ENCODE data around the gene SLC4A8. TPM values are rescaled to one million over a fixed set of nuclear protein-coding genes. Genes with fewer than 3 reads are reported as not detected.

Gene SLC4A8
- total RNA-seq, 1 experiment from 2014 or later: 4.2 TPM

- H4K20me1 ChIP-seq (ENCODE audit: low read length): no peaks in the 10 kb centered on the region
- no peak overlapping the region for H2AFZ ChIP-seq (ENCODE audit: low read length)
- DNase-seq (no peak), ATAC-seq (no peak)
- no TSS peak for BruUV-seq (replicated peaks)
- ChIA-PET CTCF (no interaction called here), POLR2A (ENCODE audit: unreplicated experiment) (no interaction called here)
- TF ChIP-seq CTCF (conservative IDR thresholded peaks at IDR 0.05; ENCODE audit: low read depth, low read length) (no peak), EZH2 (IDR thresholded peaks at IDR 0.05; ENCODE audit: low read length, unreplicated experiment) (no peak)
- intact Hi-C loops (cut with micrococcal nuclease): no loop called here
- no peaks in the 10 kb centered on the region for H3K27me3 ChIP-seq (ENCODE audit: low read length)
- no peaks in the 10 kb centered on the region for H3K9me3 ChIP-seq (ENCODE audit: low read length)
- H3K27ac ChIP-seq (ENCODE audit: low read length): no peak overlapping the region
- no peak overlapping the region for H3K4me2 ChIP-seq (ENCODE audit: low read length)
- H3K4me3 ChIP-seq (ENCODE audit: low read length): no peak overlapping the region
- no peaks in the 10 kb centered on the region for H3F3A ChIP-seq (ENCODE audit: low read length, unreplicated experiment)
- peaks cover 18% of the 10 kb centered on the region for H3K4me1 ChIP-seq (ENCODE audit: insufficient read depth, low read length)
- H3K9me2 ChIP-seq (replicated peaks; ENCODE audit: low read length): no peaks in the 10 kb centered on the region
- no peaks in the 10 kb centered on the region for H3K79me2 ChIP-seq (ENCODE audit: low read length)
- H3K36me3 ChIP-seq (ENCODE audit: low read depth, low read length): no peaks in the 10 kb centered on the region
- H3K9ac ChIP-seq (ENCODE audit: low read length): no peak overlapping the region
Measured at GRCh38 chr12:51409846-51410245, 14.8 kb upstream of the SLC4A8 start.

DNA sequence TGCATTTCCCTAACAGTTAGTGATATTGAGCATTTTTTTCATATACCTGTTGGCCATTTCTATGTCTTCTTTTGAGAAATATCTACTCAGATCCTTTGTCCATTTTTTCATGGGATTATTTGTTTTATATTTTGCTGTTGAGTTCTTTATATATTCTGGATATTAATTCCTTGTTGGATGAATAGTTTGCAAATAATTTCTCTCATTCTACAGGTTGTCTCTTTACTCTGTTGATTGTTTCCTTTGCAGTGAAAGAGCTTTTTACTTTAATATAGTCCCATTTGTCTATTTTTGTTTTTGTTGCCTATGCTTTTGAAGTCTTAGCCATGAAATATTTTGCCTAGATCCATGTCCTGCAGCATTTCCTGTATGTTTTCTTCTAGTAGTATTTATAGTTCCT is 11.5 kb upstream of the SLC4A8 start:
- H4K20me1 ChIP-seq (ENCODE audit: low read length): no peaks in the 10 kb centered on the region
- no peak overlapping the region for H3K4me3 ChIP-seq (ENCODE audit: low read length)
- no peaks in the 10 kb centered on the region for H3K36me3 ChIP-seq (ENCODE audit: low read depth, low read length)
- POLR2A ChIA-PET (ENCODE audit: unreplicated experiment): no interaction called here
- H3K9me3 ChIP-seq (ENCODE audit: low read length): no peaks in the 10 kb centered on the region
- CTCF ChIA-PET: no interaction called here
- no peak for TF ChIP-seq CTCF (conservative IDR thresholded peaks at IDR 0.05; ENCODE audit: low read depth, low read length)
- TF ChIP-seq EZH2 (IDR thresholded peaks at IDR 0.05; ENCODE audit: low read length, unreplicated experiment): no peak
- TF ChIP-seq EZH2phosphoT487 (IDR thresholded peaks at IDR 0.05; ENCODE audit: borderline replicate concordance, low read length): no peak
- intact Hi-C loops (cut with micrococcal nuclease): no loop called here
- no peaks in the 10 kb centered on the region for H3F3A ChIP-seq (ENCODE audit: low read length, unreplicated experiment)
- H3K27ac ChIP-seq (ENCODE audit: low read length): no peak overlapping the region
- ATAC-seq (peak; percentile 35; the same call in 1 of the 2 replicates), DNase-seq (no peak)
- peaks cover 21% of the 10 kb centered on the region for H3K4me1 ChIP-seq (ENCODE audit: insufficient read depth, low read length)
- no peaks in the 10 kb centered on the region for H3K9me2 ChIP-seq (replicated peaks; ENCODE audit: low read length)
- H3K4me2 ChIP-seq (ENCODE audit: low read length): peak overlapping the region; percentile 58
- H3K79me2 ChIP-seq (ENCODE audit: low read length): no peaks in the 10 kb centered on the region
- no peak overlapping the region for H2AFZ ChIP-seq (ENCODE audit: low read length)
- H3K9ac ChIP-seq (ENCODE audit: low read length): no peak overlapping the region
- no peaks in the 10 kb centered on the region for H3K27me3 ChIP-seq (ENCODE audit: low read length)
- BruUV-seq (replicated peaks): no TSS peak

- Histone ChIP-seq H3K79me2 (ENCODE audit: low read length) (no peaks in the 10 kb centered on the region), H2AFZ (ENCODE audit: low read length) (no peak overlapping the region), H3K4me2 (ENCODE audit: low read length) (peak overlapping the region; percentile 58), H3K4me3 (ENCODE audit: low read length) (peak overlapping the region; percentile 7; the same call in 1 of the 2 replicates), H3K27ac (ENCODE audit: low read length) (0 out of 2 replicates have a peak overlapping the region, but pooled peaks have one; percentile 18), H3F3A (ENCODE audit: low read length, unreplicated experiment) (no peaks in the 10 kb centered on the region), H4K20me1 (ENCODE audit: low read length) (no peaks in the 10 kb centered on the region), H3K36me3 (ENCODE audit: low read depth, low read length) (no peaks in the 10 kb centered on the region), H3K9ac (ENCODE audit: low read length) (no peak overlapping the region), H3K9me2 (replicated peaks; ENCODE audit: low read length) (no peaks in the 10 kb centered on the region), H3K27me3 (ENCODE audit: low read length) (no peaks in the 10 kb centered on the region), H3K9me3 (ENCODE audit: low read length) (no peaks in the 10 kb centered on the region), H3K4me1 (ENCODE audit: insufficient read depth, low read length) (peaks cover 21% of the 10 kb centered on the region)
- ChIA-PET POLR2A (ENCODE audit: unreplicated experiment) (interaction anchor here (0.6 kb wide), 3 partner anchors 20 to 656 kb away, joined by 4 to 13 read pairs (median 7); partner anchors contain the start of gene ATG101), CTCF (interaction anchor here (0.5 kb wide), 1 partner anchor 331 kb away, joined by 4 read pairs; no protein-coding TSS in a partner anchor)
- intact Hi-C loops (cut with micrococcal nuclease): no loop called here
- ATAC-seq (peak; percentile 71), DNase-seq (peak; percentile 57)
- BruUV-seq (replicated peaks): no TSS peak
- TF ChIP-seq EZH2 (IDR thresholded peaks at IDR 0.05; ENCODE audit: low read length, unreplicated experiment) (no peak), EZH2phosphoT487 (IDR thresholded peaks at IDR 0.05; ENCODE audit: borderline replicate concordance, low read length) (no peak), CTCF (conservative IDR thresholded peaks at IDR 0.05; ENCODE audit: low read depth, low read length) (no peak)
Measured at GRCh38 chr12:51413791-51414190, 10.8 kb upstream of the SLC4A8 start.
